Measurements from ENCODE around the gene USH2A.

USH2A gene

DNA sequence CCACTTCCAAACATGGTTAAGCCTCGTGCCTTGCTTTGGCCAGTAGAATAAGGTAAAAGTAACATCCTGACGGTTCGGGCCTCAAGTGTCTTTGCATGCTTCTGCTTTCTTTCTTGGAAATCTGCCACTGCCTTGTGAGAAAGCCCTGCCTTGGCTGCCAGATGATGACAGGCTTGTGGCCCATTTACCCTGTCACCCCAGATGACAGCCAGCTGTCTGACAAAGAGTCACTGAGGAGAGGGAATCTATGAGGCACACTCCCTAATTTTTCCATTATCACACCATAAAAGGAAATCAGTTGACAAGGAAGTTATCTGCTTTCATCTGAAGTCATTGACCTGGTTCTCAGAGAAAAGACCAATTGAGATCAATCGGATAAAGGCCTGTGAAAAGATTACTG is 199.8 kb downstream of the USH2A start:
- Mint-ChIP-seq H3K27me3 (peaks cover 2% of the 10 kb centered on the region), H3K4me1 (peaks cover 3% of the 10 kb centered on the region), H3K36me3 (no peaks in the 10 kb centered on the region), H3K9me3 (peaks cover 4% of the 10 kb centered on the region), H3K27ac (no peak overlapping the region), H3K4me3 (no peak overlapping the region)
- DNase-seq (ENCODE audit: low spot score in 2 of 2) (no peak), ATAC-seq (ENCODE audit: low read depth) (no peak)

DNA sequence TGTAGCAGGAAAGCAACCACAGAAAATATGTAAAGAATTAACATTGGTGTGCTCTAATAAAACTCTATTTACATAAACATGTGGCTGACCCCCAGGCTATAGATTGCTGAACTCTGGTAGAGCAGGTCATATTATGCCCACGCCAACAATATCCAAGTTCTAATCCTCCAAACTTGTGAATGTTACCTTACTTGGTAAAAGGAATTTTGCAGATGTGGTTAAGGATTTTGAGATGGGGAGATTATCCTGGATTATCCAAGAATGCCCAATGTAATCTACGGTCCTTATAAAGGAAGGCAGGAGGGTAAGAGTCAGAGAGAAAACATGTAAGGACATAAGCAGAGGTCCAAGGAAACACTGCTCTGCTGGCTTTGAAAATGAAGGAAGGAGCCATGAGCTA is 201.0 kb downstream of the USH2A start:
- Mint-ChIP-seq H3K27me3 (no peaks in the 10 kb centered on the region), H3K4me3 (no peak overlapping the region), H3K36me3 (no peaks in the 10 kb centered on the region), H3K4me1 (peaks cover 3% of the 10 kb centered on the region), H3K9me3 (peaks cover under 1% of the 10 kb centered on the region), H3K27ac (no peak overlapping the region)
- no peak for DNase-seq (ENCODE audit: low spot score in 2 of 2)
- no peak for ATAC-seq (ENCODE audit: low read depth)

DNA sequence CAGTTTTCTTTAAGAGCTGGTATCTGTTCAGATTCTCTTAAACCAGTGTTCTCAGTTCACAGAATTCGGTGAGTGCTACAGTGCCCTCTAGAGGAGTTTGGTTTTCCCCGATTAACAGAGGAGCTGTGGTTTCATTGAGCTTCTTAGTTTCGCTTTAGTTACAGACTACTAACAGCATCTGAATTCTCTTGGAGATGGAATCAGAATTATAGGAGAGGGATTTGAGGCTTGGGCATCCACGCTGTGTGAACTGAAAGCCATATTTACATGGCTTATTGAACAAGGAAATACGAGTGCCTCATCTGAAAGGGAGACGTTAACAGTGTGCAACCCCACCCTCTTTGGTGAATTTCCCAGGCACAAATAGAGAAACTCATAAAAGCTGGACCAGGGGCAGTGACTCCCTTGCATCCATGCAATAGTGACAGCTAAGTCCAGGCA is 202.0 kb downstream of the USH2A start:
- Mint-ChIP-seq H3K4me3 (peak overlapping the region; percentile 86), H3K27me3 (no peaks in the 10 kb centered on the region), H3K9me3 (no peaks in the 10 kb centered on the region), H3K27ac (peak overlapping the region; percentile 67), H3K4me1 (peaks cover 3% of the 10 kb centered on the region), H3K36me3 (no peaks in the 10 kb centered on the region)
- peak; percentile 84 for ATAC-seq (ENCODE audit: low read depth)
- DNase-seq (ENCODE audit: low spot score in 2 of 2): peak; percentile 7 to 11

DNA sequence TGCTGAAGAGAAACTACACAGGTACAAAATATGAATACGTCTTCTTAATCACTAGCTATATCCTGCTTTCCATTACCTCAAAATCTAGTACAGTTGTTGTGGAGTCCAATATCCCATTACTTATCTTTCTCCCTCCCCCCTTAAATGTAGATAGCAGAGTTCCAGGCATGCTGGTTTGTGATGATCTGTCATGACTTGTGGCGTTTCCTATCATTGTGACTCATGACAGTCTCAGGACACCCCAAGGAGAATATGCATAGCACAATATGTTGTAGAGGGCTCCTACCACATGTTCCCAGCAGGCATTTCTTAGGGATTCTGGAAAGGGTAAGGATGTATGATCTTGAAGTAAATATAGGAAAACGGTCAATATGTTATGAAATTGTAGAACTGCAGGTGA is 206.9 kb downstream of the USH2A start:
- Mint-ChIP-seq H3K27ac (no peak overlapping the region), H3K9me3 (no peaks in the 10 kb centered on the region)
- ATAC-seq (ENCODE audit: low read depth): no peak

DNA sequence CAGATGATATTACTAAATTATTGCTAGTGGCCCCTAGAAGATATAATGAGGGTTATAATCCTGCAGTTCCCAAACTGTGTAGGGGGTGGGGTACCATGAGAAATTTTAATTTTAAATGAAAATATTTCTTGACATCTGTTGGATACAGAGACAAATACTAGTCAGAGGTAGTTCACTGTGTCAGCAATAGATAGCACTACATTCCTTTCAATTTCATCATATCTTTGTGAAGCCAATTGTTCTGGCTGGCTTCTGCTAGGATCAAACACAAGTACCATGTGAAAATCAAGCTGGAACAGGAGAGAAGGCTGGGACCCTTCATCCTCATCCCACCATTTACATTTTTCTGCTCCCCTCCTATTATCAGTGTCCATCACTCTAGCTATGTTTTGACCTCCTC is 208.1 kb downstream of the USH2A start:
- no peak overlapping the region for H3K4me3 Mint-ChIP-seq
- no peaks in the 10 kb centered on the region for H3K9me3 Mint-ChIP-seq
- DNase-seq (ENCODE audit: low spot score in 2 of 2): no peak
- no peaks in the 10 kb centered on the region for H3K4me1 Mint-ChIP-seq
- no peaks in the 10 kb centered on the region for H3K27me3 Mint-ChIP-seq
- H3K36me3 Mint-ChIP-seq: no peaks in the 10 kb centered on the region
- no peak for ATAC-seq (ENCODE audit: low read depth)
- no peak overlapping the region for H3K27ac Mint-ChIP-seq

More for the DNA sequence above, 206.9 kb downstream of the USH2A start:
- peaks cover 2% of the 10 kb centered on the region for H3K4me1 Mint-ChIP-seq
- H3K36me3 Mint-ChIP-seq: no peaks in the 10 kb centered on the region
- no peaks in the 10 kb centered on the region for H3K27me3 Mint-ChIP-seq
- no peak overlapping the region for H3K4me3 Mint-ChIP-seq
- no peak for DNase-seq (ENCODE audit: low spot score in 2 of 2)

DNA sequence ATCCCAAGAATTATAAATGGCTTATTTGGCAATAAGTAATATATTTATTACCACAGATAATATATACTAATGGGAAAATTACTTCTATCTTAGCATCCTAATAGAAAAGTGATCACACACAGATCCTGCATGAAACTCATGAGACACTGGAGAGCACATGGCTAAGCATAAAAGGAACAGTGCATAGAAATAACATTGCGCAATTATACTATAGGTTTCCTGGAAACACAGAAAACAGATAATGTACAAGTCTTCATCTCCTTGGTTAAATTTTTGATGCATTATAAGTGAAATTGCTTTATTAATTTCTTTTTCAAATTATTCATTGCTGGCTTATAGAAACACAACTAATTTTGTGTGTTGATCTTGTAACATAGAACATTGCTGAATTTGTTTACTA is 210.4 kb downstream of the USH2A start:
- Mint-ChIP-seq H3K4me3 (no peak overlapping the region), H3K9me3 (no peaks in the 10 kb centered on the region)
- no peak for ATAC-seq (ENCODE audit: low read depth)

DNA sequence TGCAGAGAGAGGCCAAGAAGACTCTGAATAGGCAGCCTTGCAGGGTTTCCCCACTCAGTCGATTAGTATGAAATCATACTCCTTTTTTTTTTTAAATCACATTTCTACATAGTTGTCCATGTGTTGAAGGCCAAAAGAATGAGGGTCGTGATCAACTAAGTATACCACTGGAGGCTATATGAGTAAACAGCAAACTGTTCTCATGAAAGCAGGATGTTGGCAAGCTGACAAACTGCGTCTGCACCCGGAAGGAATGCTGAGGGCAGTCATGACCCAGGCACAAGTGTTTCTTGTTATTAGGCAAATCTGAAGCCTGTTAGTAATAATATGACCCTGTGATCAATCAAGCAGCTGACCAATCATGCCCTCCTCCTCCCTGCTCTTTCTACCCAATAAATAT is 213.2 kb downstream of the USH2A start:
- DNase-seq (ENCODE audit: low spot score in 2 of 2) (no peak), ATAC-seq (ENCODE audit: low read depth) (no peak)
- Mint-ChIP-seq H3K4me3 (no peak overlapping the region), H3K4me1 (no peaks in the 10 kb centered on the region), H3K9me3 (no peaks in the 10 kb centered on the region), H3K27ac (no peak overlapping the region), H3K27me3 (no peaks in the 10 kb centered on the region), H3K36me3 (no peaks in the 10 kb centered on the region)

More for the DNA sequence above, 210.4 kb downstream of the USH2A start:
- no peak for DNase-seq (ENCODE audit: low spot score in 2 of 2)
- Mint-ChIP-seq H3K27ac (no peak overlapping the region), H3K4me1 (no peaks in the 10 kb centered on the region), H3K36me3 (no peaks in the 10 kb centered on the region), H3K27me3 (no peaks in the 10 kb centered on the region)

DNA sequence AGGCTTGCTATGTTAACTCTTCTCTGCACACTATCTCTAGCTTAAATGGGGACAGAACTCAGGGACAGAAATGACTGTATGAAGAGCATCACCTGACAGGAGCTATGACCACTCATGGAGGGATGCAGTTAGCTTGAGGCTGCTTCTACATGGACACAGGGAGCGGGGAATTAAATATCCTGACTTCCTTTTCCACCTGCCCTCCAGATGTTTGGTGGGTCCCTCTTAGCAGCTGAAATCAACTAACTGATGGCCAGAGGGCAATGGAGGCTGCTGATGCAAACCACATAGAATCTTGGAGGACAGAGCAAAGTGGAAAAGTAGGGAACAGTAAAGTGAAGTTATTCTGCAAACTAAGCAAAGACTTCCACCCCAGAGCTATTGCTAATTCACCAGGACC is 214.1 kb downstream of the USH2A start:
- DNase-seq (ENCODE audit: low spot score in 2 of 2) (no peak), ATAC-seq (ENCODE audit: low read depth) (no peak)
- Mint-ChIP-seq H3K27ac (no peak overlapping the region), H3K4me1 (no peaks in the 10 kb centered on the region), H3K27me3 (no peaks in the 10 kb centered on the region), H3K36me3 (no peaks in the 10 kb centered on the region), H3K9me3 (no peaks in the 10 kb centered on the region), H3K4me3 (no peak overlapping the region)

DNA sequence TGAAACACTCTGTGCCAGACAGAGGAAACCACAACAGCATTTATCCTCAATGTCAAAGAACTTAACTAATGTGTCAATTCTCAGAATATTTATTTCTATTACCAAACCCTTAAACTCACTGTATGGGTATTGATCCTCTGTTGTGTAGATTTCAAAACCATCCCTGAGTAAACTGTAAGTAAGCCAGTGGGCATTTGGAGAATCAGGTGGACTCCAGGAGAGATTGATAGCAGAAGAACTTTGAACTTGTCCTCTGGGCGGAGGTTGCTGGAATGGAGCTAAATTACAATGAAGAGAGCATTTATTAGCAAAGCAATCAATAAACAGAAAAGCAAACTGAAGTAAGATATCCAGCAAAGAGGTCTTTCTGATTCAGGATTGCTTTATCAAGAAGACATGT is 216.1 kb downstream of the USH2A start:
- Mint-ChIP-seq H3K27me3 (no peaks in the 10 kb centered on the region), H3K27ac (no peak overlapping the region), H3K4me1 (no peaks in the 10 kb centered on the region), H3K4me3 (no peak overlapping the region), H3K36me3 (no peaks in the 10 kb centered on the region), H3K9me3 (no peaks in the 10 kb centered on the region)
- DNase-seq (ENCODE audit: low spot score in 2 of 2) (no peak), ATAC-seq (ENCODE audit: low read depth) (no peak)

DNA sequence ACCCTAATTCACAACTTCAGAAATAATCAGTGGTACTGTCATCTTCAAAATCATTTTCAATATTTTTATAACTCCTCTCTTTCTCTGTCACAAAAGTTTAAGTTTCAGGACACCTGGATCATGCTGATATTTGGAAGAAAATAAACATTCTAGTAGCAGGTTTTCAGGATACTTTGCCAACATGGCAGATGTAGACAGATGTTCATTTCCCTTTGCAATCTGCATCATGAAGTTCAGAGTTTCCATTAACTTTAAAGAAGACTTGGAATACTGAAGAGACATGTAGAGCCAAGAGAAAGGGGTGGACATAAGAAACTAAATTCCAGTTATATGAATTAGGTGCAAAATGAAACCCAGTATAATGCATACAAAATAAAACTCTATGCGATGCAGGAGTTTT is 218.1 kb downstream of the USH2A start:
- no peaks in the 10 kb centered on the region for H3K9me3 Mint-ChIP-seq
- no peak for DNase-seq (ENCODE audit: low spot score in 2 of 2)
- H3K27me3 Mint-ChIP-seq: no peaks in the 10 kb centered on the region

DNA sequence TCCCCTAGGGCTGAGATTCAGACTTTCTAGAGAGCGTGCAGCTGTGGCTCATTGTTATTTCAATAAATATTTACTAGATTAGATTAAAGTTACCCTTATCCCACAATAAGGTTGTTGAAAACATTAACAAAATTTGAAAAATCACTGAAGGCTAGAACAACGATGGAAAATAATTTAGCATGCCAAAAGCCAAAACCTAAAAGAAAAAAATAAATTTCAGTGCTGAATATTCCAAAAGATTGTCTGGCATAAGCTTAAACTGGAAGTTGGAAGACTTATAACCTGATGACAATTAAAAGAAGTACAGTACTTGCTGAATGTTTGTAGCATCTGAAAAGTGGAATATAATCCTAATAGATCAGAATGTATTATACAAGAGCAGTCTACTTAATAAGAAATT is 221.3 kb downstream of the USH2A start:
- no peaks in the 10 kb centered on the region for H3K9me3 Mint-ChIP-seq
- no peaks in the 10 kb centered on the region for H3K36me3 Mint-ChIP-seq
- ATAC-seq (ENCODE audit: low read depth) (no peak), DNase-seq (ENCODE audit: low spot score in 2 of 2) (no peak)
- no peak overlapping the region for H3K4me3 Mint-ChIP-seq
- H3K27ac Mint-ChIP-seq: no peak overlapping the region
- H3K4me1 Mint-ChIP-seq: no peaks in the 10 kb centered on the region
- H3K27me3 Mint-ChIP-seq: no peaks in the 10 kb centered on the region

More for the DNA sequence above, 218.1 kb downstream of the USH2A start:
- H3K27ac Mint-ChIP-seq: no peak overlapping the region
- ATAC-seq (ENCODE audit: low read depth): no peak
- no peaks in the 10 kb centered on the region for H3K36me3 Mint-ChIP-seq
- H3K4me3 Mint-ChIP-seq: no peak overlapping the region
- H3K4me1 Mint-ChIP-seq: no peaks in the 10 kb centered on the region

DNA sequence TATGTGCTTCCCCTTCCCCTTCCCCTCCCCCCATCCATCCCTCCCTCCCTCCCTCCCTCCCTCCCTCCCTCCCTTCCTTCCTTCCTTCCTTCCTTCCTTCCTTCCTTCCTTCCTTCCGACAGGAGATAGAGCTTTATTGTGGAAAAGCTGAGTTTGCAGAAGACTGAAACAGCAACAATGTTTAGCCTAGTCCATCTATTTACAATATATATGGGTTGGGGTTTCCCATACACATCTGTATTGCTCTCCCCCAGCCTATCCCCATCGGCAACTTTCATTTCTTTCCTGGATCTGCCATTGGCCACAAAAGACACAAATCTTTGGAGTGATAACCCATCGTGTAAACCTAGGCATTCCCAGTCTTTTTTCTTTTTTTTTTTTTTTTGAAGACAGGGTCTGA is 222.3 kb downstream of the USH2A start:
- no peaks in the 10 kb centered on the region for H3K36me3 Mint-ChIP-seq
- DNase-seq (ENCODE audit: low spot score in 2 of 2): no peak
- ATAC-seq (ENCODE audit: low read depth): no peak
- H3K27ac Mint-ChIP-seq: no peak overlapping the region
- no peak overlapping the region for H3K4me3 Mint-ChIP-seq
- no peaks in the 10 kb centered on the region for H3K9me3 Mint-ChIP-seq
- no peaks in the 10 kb centered on the region for H3K4me1 Mint-ChIP-seq
- no peaks in the 10 kb centered on the region for H3K27me3 Mint-ChIP-seq

DNA sequence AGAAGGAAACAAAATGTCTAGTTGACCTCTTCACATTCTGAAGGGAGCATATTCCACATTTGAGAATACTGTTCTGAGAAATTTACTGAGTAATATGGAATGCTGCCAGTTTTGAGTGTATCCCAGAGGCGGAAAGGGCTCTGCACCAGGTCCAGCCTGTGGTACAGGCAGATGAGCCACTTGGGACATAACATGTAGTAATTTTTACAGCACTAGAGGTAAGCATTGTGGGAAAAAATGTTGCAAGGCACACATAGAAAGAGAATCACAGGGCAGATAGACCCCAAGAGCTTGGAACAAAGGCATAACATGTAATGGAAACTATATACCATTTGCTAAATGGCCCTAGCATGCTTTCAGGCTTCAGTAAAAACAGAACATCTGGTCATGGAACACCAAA is 228.5 kb downstream of the USH2A start:
- Mint-ChIP-seq H3K9me3 (no peaks in the 10 kb centered on the region), H3K4me3 (no peak overlapping the region), H3K4me1 (no peaks in the 10 kb centered on the region), H3K27me3 (no peaks in the 10 kb centered on the region), H3K36me3 (no peaks in the 10 kb centered on the region), H3K27ac (no peak overlapping the region)
- DNase-seq (ENCODE audit: low spot score in 2 of 2) (no peak), ATAC-seq (ENCODE audit: low read depth) (no peak)

DNA sequence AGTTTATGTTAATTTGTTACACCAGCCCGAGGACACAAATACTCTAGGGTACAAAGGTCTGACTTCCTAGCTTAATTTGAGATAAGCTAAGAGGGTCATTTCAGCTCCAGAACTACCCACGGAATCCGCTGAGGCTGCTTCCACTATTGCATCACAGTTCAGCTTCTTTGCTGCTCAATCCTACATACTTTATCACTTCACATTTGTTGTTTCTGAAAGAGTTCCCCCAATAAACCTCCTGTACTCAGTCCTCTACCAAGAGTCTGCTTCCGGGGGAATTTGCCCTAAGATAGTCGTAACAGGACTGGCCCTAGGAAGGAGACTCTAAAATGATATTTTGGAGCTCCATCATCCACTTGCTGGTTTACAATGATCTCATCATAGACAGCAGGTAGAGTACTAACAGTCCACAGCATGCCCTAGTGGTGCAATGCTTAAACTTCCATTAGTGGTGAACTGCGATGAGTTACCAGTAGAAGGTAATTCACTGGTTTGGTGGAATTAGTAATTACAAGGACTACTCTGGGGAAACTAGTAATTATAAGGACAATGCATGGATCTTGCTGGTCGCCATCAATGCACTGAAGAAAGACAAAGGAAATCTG is 229.3 kb downstream of the USH2A start:
- no peaks in the 10 kb centered on the region for H3K9me3 Mint-ChIP-seq
- H3K4me3 Mint-ChIP-seq: no peak overlapping the region
- no peak overlapping the region for H3K27ac Mint-ChIP-seq
- ATAC-seq (ENCODE audit: low read depth) (no peak), DNase-seq (ENCODE audit: low spot score in 2 of 2) (no peak)
- no peaks in the 10 kb centered on the region for H3K4me1 Mint-ChIP-seq
- H3K27me3 Mint-ChIP-seq: no peaks in the 10 kb centered on the region
- H3K36me3 Mint-ChIP-seq: no peaks in the 10 kb centered on the region

DNA sequence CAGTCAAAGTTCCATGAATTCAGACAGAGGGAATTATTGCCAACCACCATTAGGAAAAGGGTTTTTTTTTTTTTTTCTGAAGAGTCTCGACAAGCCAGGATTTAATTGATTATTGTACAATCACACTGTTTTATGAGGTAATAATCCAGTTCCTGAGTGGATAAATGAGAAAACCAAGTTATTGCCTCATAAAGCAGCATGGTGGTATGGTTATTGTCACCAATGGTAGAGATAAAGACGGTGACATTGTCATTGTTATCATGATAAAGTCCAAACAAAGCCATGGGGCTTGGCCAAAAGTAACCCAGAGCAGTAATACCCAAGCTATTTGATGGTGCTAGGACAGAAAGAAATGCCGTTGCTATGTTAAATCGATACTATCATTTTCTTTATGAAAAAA is 232.8 kb downstream of the USH2A start:
- no peak for ATAC-seq (ENCODE audit: low read depth)
- no peak overlapping the region for H3K27ac Mint-ChIP-seq

More for the DNA sequence above, 232.8 kb downstream of the USH2A start:
- no peak overlapping the region for H3K4me3 Mint-ChIP-seq
- H3K4me1 Mint-ChIP-seq: no peaks in the 10 kb centered on the region
- peaks cover 3% of the 10 kb centered on the region for H3K9me3 Mint-ChIP-seq
- H3K27me3 Mint-ChIP-seq: peaks cover 2% of the 10 kb centered on the region
- no peaks in the 10 kb centered on the region for H3K36me3 Mint-ChIP-seq
- no peak for DNase-seq (ENCODE audit: low spot score in 2 of 2)
